SK-N-SH (cell line): ENCODE data around the gene S100A9.

Experiments
- CTCF ChIP-seq: fragments of 200-600 bp; sonication (generic); IDR thresholded peaks from 2 replicates; pipeline ENCODE4 v1.6.1; 2017; ENCODE audit warnings: antibody characterized with exemption, mild to moderate bottlenecking, moderate library complexity
- EZH2phosphoT487 ChIP-seq: fragments of 200-600 bp; sonication (generic); IDR thresholded peaks from 2 replicates; pipeline ENCODE4 v1.6.1; 2017; ENCODE audit warnings: low read depth, mixed run types, mild to moderate bottlenecking, antibody characterized with exemption, moderate library complexity, borderline replicate concordance
- MAX ChIP-seq: IDR thresholded peaks from 2 replicates; pipeline ENCODE4 v1.4.0; 2012; ENCODE audit warnings: low read depth
- REST ChIP-seq: IDR thresholded peaks from 2 replicates; pipeline ENCODE4 v1.6.1; 2012; ENCODE audit warnings: mild to moderate bottlenecking, low read depth, low read length, moderate library complexity
- SMC3 ChIP-seq: IDR thresholded peaks from 2 replicates; pipeline ENCODE4 v1.6.1; 2012; ENCODE audit warnings: low read depth, low read length, improper control_type of control experiment

- no peak for TF ChIP-seq CTCF
- TF ChIP-seq MAX: no peak
- TF ChIP-seq SMC3: no peak
- no peak for TF ChIP-seq EZH2phosphoT487
- no peak for TF ChIP-seq REST
These were observed 17.9 kb upstream of the S100A9 start for GRCh38 chr1:153339802-153340201.
